ENCODE measurements around the gene HK3.

The HK3 gene

GRCh38 chr5:176899296-176899891, at the start of gene HK3:
TSS of gene HK3 (minus strand) at chr5:176899346. CDS start at chr5:176896159, 3,187 bp downstream.
- DNase-seq = no peak

- no peak for DNase-seq
Measured at GRCh38 chr5:176948458-176948857, 49.3 kb upstream of the HK3 start.

- no peak for DNase-seq
Measured at GRCh38 chr5:176947847-176948246, 48.7 kb upstream of the HK3 start.

- no peak for DNase-seq
Measured at GRCh38 chr5:176944268-176944667, 45.1 kb upstream of the HK3 start.

GRCh38 chr5:176943816-176944215, 44.7 kb upstream of the HK3 start:
- DNase-seq = no peak

GRCh38 chr5:176941951-176942350, 42.8 kb upstream of the HK3 start:
- no peak for DNase-seq

- no peak for DNase-seq
Measured at GRCh38 chr5:176938472-176938871, 39.3 kb upstream of the HK3 start.

- DNase-seq = no peak
Measured at GRCh38 chr5:176935017-176935416, 35.9 kb upstream of the HK3 start.

- no peak for DNase-seq
Measured at GRCh38 chr5:176934309-176934930, 35.3 kb upstream of the HK3 start.

- DNase-seq = no peak
Measured at GRCh38 chr5:176929654-176930053, 30.5 kb upstream of the HK3 start.

- DNase-seq = no peak
Measured at GRCh38 chr5:176927562-176927961, 28.4 kb upstream of the HK3 start.

GRCh38 chr5:176922817-176923216, 23.7 kb upstream of the HK3 start:
- no peak for DNase-seq

GRCh38 chr5:176921714-176922113, 22.6 kb upstream of the HK3 start:
- no peak for DNase-seq

GRCh38 chr5:176918613-176919012, 19.5 kb upstream of the HK3 start:
- no peak for DNase-seq

- no peak for DNase-seq
Measured at GRCh38 chr5:176916337-176916736, 17.2 kb upstream of the HK3 start.

GRCh38 chr5:176915906-176916305, 16.8 kb upstream of the HK3 start:
- DNase-seq = no peak

- no peak for DNase-seq
Measured at GRCh38 chr5:176912115-176912514, 13.0 kb upstream of the HK3 start.

- no peak for DNase-seq
Measured at GRCh38 chr5:176908675-176909368, 9.7 kb upstream of the HK3 start.

- no peak for DNase-seq
Measured at GRCh38 chr5:176906796-176907195, 7.7 kb upstream of the HK3 start.

GRCh38 chr5:176906126-176906525, 7.0 kb upstream of the HK3 start:
- DNase-seq = no peak

GRCh38 chr5:176904276-176904675, 5.1 kb upstream of the HK3 start:
- DNase-seq = no peak

GRCh38 chr5:176902911-176903664, 3.9 kb upstream of the HK3 start:
- no peak for DNase-seq

GRCh38 chr5:176902102-176902814, 3.1 kb upstream of the HK3 start:
- DNase-seq = no peak
